GM12874 (cell line): Measurements from ENCODE around the gene ACYP2.

ENCODE experiments used
- CTCF ChIP-seq: IDR thresholded peaks from 2 replicates; pipeline ENCODE4 v1.5.1; 2011; ENCODE audit warnings: low read depth, mild to moderate bottlenecking, control low read depth, low read length, moderate library complexity; ENCODE audit not compliant: insufficient read depth

ACYP2 gene

GRCh38 chr2:54103454-54104314 is 11.7 kb upstream of the ACYP2 start:
- TF ChIP-seq CTCF, result no peak

- TF ChIP-seq CTCF, result peak; percentile 58
Observed at GRCh38 chr2:54106631-54107454, 8.6 kb upstream of the ACYP2 start.

- no peak for TF ChIP-seq CTCF
Observed at GRCh38 chr2:54107455-54107764, 8.0 kb upstream of the ACYP2 start.

- TF ChIP-seq CTCF, result no peak
Observed at GRCh38 chr2:54107903-54108615, 7.4 kb upstream of the ACYP2 start.

GRCh38 chr2:54109848-54110247 is 5.6 kb upstream of the ACYP2 start:
- TF ChIP-seq CTCF, result no peak

GRCh38 chr2:54114936-54115283 is 505 bp upstream of the ACYP2 start:
- TF ChIP-seq CTCF, result no peak

- no peak for TF ChIP-seq CTCF
Observed at GRCh38 chr2:54120950-54121349, 5.5 kb downstream of the ACYP2 start.
